K562 (cell line): Measurements from ENCODE around the gene MCAM. TPM values are rescaled to one million over a fixed set of nuclear protein-coding genes. Genes with fewer than 3 reads are reported as not detected.

Experiments
- ERF ChIP-seq: fragments of 450-650 bp; formaldehyde crosslinking; IDR thresholded peaks from 2 replicates; pipeline ENCODE4 v1.4.0; 2020; ENCODE audit warnings: mild to moderate bottlenecking, mixed read lengths
- FOXM1 ChIP-seq, 2 experiments: fragments of 450-650 bp in 1 of 2; sonication (generic) in 1 of 2; formaldehyde crosslinking in 1 of 2; IDR thresholded peaks; 2 replicates each; pipeline versions ENCODE4 v1.6.1 to v1.9.0; 2017 to 2022; ENCODE audit warnings: low read depth in 2 of 2, mild to moderate bottlenecking in 2 of 2, missing genetic modification reagents in 1 of 2, moderate library complexity in 1 of 2
- KDM1A ChIP-seq, 2 experiments: fragments of 450-650 bp; IDR thresholded peaks; 2 replicates each; pipeline ENCODE4 v1.6.1; 2016; ENCODE audit warnings: mild to moderate bottlenecking in 2 of 2
- MEF2D ChIP-seq: conservative IDR thresholded peaks from 2 replicates; pipeline ENCODE4 v1.6.1; 2016; ENCODE audit warnings: low read depth, missing genetic modification characterization, missing compliant biosample characterization
- SMARCC2 ChIP-seq: fragments of 450-650 bp; IDR thresholded peaks from 2 replicates; pipeline ENCODE4 v1.6.1; 2017; ENCODE audit warnings: antibody characterized with exemption, moderate library complexity, mild to moderate bottlenecking, low read depth
- TBL1XR1 ChIP-seq, 2 experiments: IDR thresholded peaks; 2 replicates each; pipeline ENCODE4 v1.6.1; 2012; ENCODE audit warnings: improper control_type of control experiment in 2 of 2, low read length in 2 of 2, mild to moderate bottlenecking in 1 of 2
- XRCC3 ChIP-seq: fragments of 450-650 bp; IDR thresholded peaks from 2 replicates; pipeline ENCODE4 v1.6.1; 2017; ENCODE audit warnings: mild to moderate bottlenecking, moderate library complexity
- ZNF395 ChIP-seq: fragments of 200-800 bp; sonication (Bioruptor generic); IDR thresholded peaks from 2 replicates; pipeline ENCODE4 v1.6.1; 2017; ENCODE audit warnings: missing genetic modification characterization, missing compliant biosample characterization
- ZNF444 ChIP-seq: fragments of 250-450 bp; sonication (Bioruptor Pico); IDR thresholded peaks from 2 replicates; pipeline ENCODE4 v1.4.0; 2020; ENCODE audit warnings: mild to moderate bottlenecking, moderate library complexity
- polyA plus RNA-seq, 8 experiments: library from polyadenylated mRNA; depleted of rRNA in 4 of 8; stranded (reverse) in 5 of 8; unstranded in 3 of 8; fragments of >200 nt; fragmentation: Nextera tagmentation in 2 of 8; fragmentation: Illumina TruSeq in 1 of 8; extraction: Ambion mirVana in 2 of 8; extraction: Trizol in 1 of 8; gene quantifications; 2 replicates each; pipeline versions ENCODE4 v1.2.1 to v1.2.3, GENCODE V29; 2011 to 2014; ENCODE audit warnings: inconsistent platforms in 1 of 8, missing spikeins in 1 of 8
- total RNA-seq, 7 experiments: library from RNA; depleted of rRNA in 6 of 7; stranded (reverse); fragments of >200 nt in 6 of 7; fragmentation: Illumina TruSeq in 2 of 7; extraction: Trizol in 2 of 7; gene quantifications; 2 replicates each; pipeline versions ENCODE4 v1.2.1 to v1.2.3, GENCODE V29; 2011 to 2021; ENCODE audit warnings: low replicate concordance in 1 of 7
- TF ChIP-seq, protein P1 (sequence below): fragments of 450-650 bp; IDR thresholded peaks from 2 replicates; pipeline ENCODE4 v1.6.1; 2016; ENCODE audit warnings: mild to moderate bottlenecking, moderate library complexity

The MCAM gene
- total and polyA plus RNA-seq, 9 of the 15 experiments (the other 6 are each of a cell fraction or from before 2014, with no cell fraction given) = 14.7 to 118 (median 53.6) TPM

DNA sequence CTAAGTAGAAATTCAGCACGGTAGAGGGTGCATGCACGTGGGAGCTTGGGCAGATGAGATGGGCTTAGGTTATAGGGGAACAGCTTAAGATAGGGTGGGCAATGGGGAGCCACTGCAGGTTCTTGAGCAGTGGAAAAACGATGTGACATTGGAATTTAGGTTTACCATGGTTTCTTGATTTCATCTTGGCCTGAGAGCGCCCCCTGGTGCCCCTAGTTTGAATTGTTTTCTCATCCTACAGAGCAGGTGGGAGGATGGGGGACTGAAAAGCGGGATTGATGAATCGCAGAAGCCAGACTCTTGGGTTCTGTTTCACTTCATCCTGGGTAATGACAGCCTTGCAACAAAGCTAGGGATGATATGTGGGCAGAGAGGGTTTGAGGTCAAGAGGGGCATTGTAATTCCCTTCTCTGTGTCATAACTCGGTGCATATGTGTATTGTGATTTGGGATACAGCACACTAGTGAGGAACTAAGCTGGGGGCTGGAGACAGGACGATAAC, 6.7 kb upstream of the MCAM start (continued):
- TF ChIP-seq, protein P1, sequence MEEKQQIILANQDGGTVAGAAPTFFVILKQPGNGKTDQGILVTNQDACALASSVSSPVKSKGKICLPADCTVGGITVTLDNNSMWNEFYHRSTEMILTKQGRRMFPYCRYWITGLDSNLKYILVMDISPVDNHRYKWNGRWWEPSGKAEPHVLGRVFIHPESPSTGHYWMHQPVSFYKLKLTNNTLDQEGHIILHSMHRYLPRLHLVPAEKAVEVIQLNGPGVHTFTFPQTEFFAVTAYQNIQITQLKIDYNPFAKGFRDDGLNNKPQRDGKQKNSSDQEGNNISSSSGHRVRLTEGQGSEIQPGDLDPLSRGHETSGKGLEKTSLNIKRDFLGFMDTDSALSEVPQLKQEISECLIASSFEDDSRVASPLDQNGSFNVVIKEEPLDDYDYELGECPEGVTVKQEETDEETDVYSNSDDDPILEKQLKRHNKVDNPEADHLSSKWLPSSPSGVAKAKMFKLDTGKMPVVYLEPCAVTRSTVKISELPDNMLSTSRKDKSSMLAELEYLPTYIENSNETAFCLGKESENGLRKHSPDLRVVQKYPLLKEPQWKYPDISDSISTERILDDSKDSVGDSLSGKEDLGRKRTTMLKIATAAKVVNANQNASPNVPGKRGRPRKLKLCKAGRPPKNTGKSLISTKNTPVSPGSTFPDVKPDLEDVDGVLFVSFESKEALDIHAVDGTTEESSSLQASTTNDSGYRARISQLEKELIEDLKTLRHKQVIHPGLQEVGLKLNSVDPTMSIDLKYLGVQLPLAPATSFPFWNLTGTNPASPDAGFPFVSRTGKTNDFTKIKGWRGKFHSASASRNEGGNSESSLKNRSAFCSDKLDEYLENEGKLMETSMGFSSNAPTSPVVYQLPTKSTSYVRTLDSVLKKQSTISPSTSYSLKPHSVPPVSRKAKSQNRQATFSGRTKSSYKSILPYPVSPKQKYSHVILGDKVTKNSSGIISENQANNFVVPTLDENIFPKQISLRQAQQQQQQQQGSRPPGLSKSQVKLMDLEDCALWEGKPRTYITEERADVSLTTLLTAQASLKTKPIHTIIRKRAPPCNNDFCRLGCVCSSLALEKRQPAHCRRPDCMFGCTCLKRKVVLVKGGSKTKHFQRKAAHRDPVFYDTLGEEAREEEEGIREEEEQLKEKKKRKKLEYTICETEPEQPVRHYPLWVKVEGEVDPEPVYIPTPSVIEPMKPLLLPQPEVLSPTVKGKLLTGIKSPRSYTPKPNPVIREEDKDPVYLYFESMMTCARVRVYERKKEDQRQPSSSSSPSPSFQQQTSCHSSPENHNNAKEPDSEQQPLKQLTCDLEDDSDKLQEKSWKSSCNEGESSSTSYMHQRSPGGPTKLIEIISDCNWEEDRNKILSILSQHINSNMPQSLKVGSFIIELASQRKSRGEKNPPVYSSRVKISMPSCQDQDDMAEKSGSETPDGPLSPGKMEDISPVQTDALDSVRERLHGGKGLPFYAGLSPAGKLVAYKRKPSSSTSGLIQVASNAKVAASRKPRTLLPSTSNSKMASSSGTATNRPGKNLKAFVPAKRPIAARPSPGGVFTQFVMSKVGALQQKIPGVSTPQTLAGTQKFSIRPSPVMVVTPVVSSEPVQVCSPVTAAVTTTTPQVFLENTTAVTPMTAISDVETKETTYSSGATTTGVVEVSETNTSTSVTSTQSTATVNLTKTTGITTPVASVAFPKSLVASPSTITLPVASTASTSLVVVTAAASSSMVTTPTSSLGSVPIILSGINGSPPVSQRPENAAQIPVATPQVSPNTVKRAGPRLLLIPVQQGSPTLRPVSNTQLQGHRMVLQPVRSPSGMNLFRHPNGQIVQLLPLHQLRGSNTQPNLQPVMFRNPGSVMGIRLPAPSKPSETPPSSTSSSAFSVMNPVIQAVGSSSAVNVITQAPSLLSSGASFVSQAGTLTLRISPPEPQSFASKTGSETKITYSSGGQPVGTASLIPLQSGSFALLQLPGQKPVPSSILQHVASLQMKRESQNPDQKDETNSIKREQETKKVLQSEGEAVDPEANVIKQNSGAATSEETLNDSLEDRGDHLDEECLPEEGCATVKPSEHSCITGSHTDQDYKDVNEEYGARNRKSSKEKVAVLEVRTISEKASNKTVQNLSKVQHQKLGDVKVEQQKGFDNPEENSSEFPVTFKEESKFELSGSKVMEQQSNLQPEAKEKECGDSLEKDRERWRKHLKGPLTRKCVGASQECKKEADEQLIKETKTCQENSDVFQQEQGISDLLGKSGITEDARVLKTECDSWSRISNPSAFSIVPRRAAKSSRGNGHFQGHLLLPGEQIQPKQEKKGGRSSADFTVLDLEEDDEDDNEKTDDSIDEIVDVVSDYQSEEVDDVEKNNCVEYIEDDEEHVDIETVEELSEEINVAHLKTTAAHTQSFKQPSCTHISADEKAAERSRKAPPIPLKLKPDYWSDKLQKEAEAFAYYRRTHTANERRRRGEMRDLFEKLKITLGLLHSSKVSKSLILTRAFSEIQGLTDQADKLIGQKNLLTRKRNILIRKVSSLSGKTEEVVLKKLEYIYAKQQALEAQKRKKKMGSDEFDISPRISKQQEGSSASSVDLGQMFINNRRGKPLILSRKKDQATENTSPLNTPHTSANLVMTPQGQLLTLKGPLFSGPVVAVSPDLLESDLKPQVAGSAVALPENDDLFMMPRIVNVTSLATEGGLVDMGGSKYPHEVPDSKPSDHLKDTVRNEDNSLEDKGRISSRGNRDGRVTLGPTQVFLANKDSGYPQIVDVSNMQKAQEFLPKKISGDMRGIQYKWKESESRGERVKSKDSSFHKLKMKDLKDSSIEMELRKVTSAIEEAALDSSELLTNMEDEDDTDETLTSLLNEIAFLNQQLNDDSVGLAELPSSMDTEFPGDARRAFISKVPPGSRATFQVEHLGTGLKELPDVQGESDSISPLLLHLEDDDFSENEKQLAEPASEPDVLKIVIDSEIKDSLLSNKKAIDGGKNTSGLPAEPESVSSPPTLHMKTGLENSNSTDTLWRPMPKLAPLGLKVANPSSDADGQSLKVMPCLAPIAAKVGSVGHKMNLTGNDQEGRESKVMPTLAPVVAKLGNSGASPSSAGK = no peak
- TF ChIP-seq ERF (CRISPR knock-in tag) = no peak
- TF ChIP-seq ZNF444 (CRISPR knock-in tag) = no peak
- TF ChIP-seq TBL1XR1 (IDR thresholded peaks at IDR 0.05; ENCODE audit: low read length in 2 of 2) = no peak
- no peak for TF ChIP-seq SMARCC2
- TF ChIP-seq ZNF395 (CRISPR knock-in tag) = no peak
- TF ChIP-seq MEF2D (tag) = no peak
- TF ChIP-seq KDM1A (IDR thresholded peaks at IDR 0.05) = peak; percentile 89 to 92
- TF ChIP-seq XRCC3 = no peak
- TF ChIP-seq FOXM1 (IDR thresholded peaks at IDR 0.05; ENCODE audit: low read depth) = no peak
- TF ChIP-seq FOXM1 (CRISPR knock-in tag; IDR thresholded peaks at IDR 0.05; ENCODE audit: low read depth) = no peak
